ENCODE data around the gene BCKDK. TPM values are rescaled to one million over a fixed set of nuclear protein-coding genes. Genes with fewer than 3 reads are reported as not detected.

BCKDK gene
- total and polyA plus RNA-seq, 2 of the 13 experiments (the other 11 are each of a cell fraction or from before 2014, with no cell fraction given): 24.9 to 42.6 TPM

DNA sequence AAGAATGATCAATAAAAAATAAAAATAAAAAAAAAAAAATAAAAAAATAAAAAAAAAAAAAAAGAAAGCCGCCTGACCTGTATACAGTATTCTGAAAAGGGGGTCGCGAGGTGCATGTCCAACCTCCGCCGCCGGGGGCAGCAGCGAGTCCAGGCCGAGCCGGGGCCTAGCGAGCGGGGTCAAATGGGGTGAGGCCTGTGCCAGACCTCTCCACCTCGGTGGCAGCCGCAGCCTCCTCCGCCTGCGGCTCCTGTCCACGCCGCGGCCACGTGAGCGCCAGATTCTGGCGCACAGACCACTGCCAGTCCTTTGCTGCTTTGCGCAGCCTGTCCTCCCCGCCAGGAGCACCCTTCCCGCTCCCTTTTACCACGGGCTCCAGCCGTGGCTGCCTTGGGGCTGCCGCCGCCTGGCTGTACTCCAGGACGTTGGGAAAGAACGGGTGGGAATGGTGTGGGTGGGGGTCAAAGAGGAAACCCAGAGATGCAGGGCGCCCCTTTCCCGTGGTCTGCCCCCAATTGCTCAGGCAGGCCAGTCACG is 2.4 kb upstream of the BCKDK start:
- peak overlapping the region; percentile 81 for H3K27ac ChIP-seq (ENCODE audit: extremely low read length, insufficient read depth, low read length)
- peaks cover 12% of the 10 kb centered on the region for H3K79me2 ChIP-seq (ENCODE audit: insufficient read depth, low read length)
- no peak overlapping the region for H2AFZ ChIP-seq (ENCODE audit: low read length)
- H3K4me1 ChIP-seq (ENCODE audit: insufficient read depth, low read length): peaks cover 48% of the 10 kb centered on the region
- in situ Hi-C loops (cut with HindIII; ENCODE audit: extremely low pct_ligation_motif_present, low pct_unique_long_range_greater_than_20kb) (no loop called here), intact Hi-C loops (cut with micrococcal nuclease; ENCODE audit: unreplicated experiment) (loop anchor here (2.0 to 5.0 kb wide), 2 partner anchors 37 to 52 kb away; no protein-coding TSS in a partner anchor)
- H4K20me1 ChIP-seq (ENCODE audit: insufficient read depth, low read length): no peaks in the 10 kb centered on the region
- peak; percentile 79 for DNase-seq (ENCODE audit: low spot score)
- H3K27me3 ChIP-seq (ENCODE audit: control insufficient read depth in 1 of 2, insufficient read depth in 2 of 2, low read length in 2 of 2): no peaks in the 10 kb centered on the region
- no peaks in the 10 kb centered on the region for H3K9me3 ChIP-seq (ENCODE audit: low read length)
- peaks cover 10 to 13% of the 10 kb centered on the region in 2 experiments for H3K36me3 ChIP-seq (replicated peaks in 1 of 2; ENCODE audit: control insufficient read depth in 1 of 2, insufficient read depth in 2 of 2, low read length in 2 of 2)
- H3K9ac ChIP-seq (ENCODE audit: insufficient read depth, low read depth, low read length): peak overlapping the region; percentile 60
- FAIRE-seq: peak; percentile 21
- WGBS (ENCODE audit: low lambda C conversion rate): 2% methylated on average over 22 of the region's 33 CpGs
- H3K4me3 ChIP-seq (replicated peaks in 1 of 3; ENCODE audit: insufficient read depth in 1 of 3, low read depth in 2 of 3, low read length in 3 of 3): peak overlapping the region; percentile 36 to 60 (median 58); a peak in 5 of 6 replicates
- peak; percentile 80 for ATAC-seq
- no TSS peak for BruUV-seq (replicated peaks)
- ChIA-PET POLR2A (no interaction called here), CTCF (ENCODE audit: low intra/inter-chr PET ratio, low total read pairs) (interaction anchor here (1.4 kb wide), 1 partner anchor 37 kb away, joined by 9 read pairs; no protein-coding TSS in a partner anchor)
- H3K4me2 ChIP-seq (ENCODE audit: low read depth, low read length): peak overlapping the region; percentile 78
- peak; percentile 96 for TF ChIP-seq NCOA2 (CRISPR knock-in tag; IDR thresholded peaks at IDR 0.05)
- TF ChIP-seq ZNF792 (CRISPR knock-in tag; IDR thresholded peaks at IDR 0.05): peak; percentile 98
- TF ChIP-seq ZNF83 (CRISPR knock-in tag; IDR thresholded peaks at IDR 0.05; ENCODE audit: borderline replicate concordance): peak; percentile 94; the same call in 1 of the 2 replicates
- TF ChIP-seq FOXP1 (IDR thresholded peaks at IDR 0.05): no peak
- no peak; the same call in 1 of the 2 replicates for TF ChIP-seq FOXP1 (CRISPR knock-in tag; IDR thresholded peaks at IDR 0.05)
- TF ChIP-seq ZMAT3 (CRISPR knock-in tag; conservative IDR thresholded peaks at IDR 0.05): peak; percentile 99
- no peak for TF ChIP-seq TRIM24 (CRISPR knock-in tag; IDR thresholded peaks at IDR 0.05)
- TF ChIP-seq ZNF225 (CRISPR knock-in tag; IDR thresholded peaks at IDR 0.05): 0 out of 2 replicates have a peak, but pooled peaks have one; percentile 46
- TF ChIP-seq SP4 (CRISPR knock-in tag; IDR thresholded peaks at IDR 0.05): peak; percentile 88
- TF ChIP-seq, protein P1, sequence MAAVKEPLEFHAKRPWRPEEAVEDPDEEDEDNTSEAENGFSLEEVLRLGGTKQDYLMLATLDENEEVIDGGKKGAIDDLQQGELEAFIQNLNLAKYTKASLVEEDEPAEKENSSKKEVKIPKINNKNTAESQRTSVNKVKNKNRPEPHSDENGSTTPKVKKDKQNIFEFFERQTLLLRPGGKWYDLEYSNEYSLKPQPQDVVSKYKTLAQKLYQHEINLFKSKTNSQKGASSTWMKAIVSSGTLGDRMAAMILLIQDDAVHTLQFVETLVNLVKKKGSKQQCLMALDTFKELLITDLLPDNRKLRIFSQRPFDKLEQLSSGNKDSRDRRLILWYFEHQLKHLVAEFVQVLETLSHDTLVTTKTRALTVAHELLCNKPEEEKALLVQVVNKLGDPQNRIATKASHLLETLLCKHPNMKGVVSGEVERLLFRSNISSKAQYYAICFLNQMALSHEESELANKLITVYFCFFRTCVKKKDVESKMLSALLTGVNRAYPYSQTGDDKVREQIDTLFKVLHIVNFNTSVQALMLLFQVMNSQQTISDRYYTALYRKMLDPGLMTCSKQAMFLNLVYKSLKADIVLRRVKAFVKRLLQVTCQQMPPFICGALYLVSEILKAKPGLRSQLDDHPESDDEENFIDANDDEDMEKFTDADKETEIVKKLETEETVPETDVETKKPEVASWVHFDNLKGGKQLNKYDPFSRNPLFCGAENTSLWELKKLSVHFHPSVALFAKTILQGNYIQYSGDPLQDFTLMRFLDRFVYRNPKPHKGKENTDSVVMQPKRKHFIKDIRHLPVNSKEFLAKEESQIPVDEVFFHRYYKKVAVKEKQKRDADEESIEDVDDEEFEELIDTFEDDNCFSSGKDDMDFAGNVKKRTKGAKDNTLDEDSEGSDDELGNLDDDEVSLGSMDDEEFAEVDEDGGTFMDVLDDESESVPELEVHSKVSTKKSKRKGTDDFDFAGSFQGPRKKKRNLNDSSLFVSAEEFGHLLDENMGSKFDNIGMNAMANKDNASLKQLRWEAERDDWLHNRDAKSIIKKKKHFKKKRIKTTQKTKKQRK (IDR thresholded peaks at IDR 0.05; ENCODE audit: low read length): no peak
- TF ChIP-seq ZFP62 (CRISPR knock-in tag; IDR thresholded peaks at IDR 0.05): no peak
- peak; percentile 81; the same call in 1 of the 2 replicates for TF ChIP-seq DPF2 (CRISPR knock-in tag; IDR thresholded peaks at IDR 0.05; ENCODE audit: borderline replicate concordance, low read depth)
- TF ChIP-seq ZNF510 (CRISPR knock-in tag; IDR thresholded peaks at IDR 0.05; ENCODE audit: low read depth): peak; percentile 74; the same call in 1 of the 2 replicates
- TF ChIP-seq ZNF296 (CRISPR knock-in tag; conservative IDR thresholded peaks at IDR 0.05): peak; percentile 89; the same call in 1 of the 2 replicates
- TF ChIP-seq PHF21A (CRISPR knock-in tag; IDR thresholded peaks at IDR 0.05): peak; percentile 91
- TF ChIP-seq TARDBP (CRISPR knock-in tag; IDR thresholded peaks at IDR 0.05): peak; percentile 98
- peak; percentile 39 for TF ChIP-seq U2AF1 (optimal IDR thresholded peaks at IDR 0.05; ENCODE audit: low read depth, low read length)
- peak; percentile 89 for TF ChIP-seq GABPB1 (CRISPR knock-in tag; IDR thresholded peaks at IDR 0.05)
- TF ChIP-seq MAZ (IDR thresholded peaks at IDR 0.05; ENCODE audit: borderline replicate concordance, low read depth, low read length): no peak
- TF ChIP-seq MAZ (CRISPR knock-in tag; IDR thresholded peaks at IDR 0.05; ENCODE audit: low read depth): peak; percentile 97
- peak; percentile 95; the same call in 1 of the 2 replicates for TF ChIP-seq ZNF879 (CRISPR knock-in tag; IDR thresholded peaks at IDR 0.05)
- TF ChIP-seq, protein P2, sequence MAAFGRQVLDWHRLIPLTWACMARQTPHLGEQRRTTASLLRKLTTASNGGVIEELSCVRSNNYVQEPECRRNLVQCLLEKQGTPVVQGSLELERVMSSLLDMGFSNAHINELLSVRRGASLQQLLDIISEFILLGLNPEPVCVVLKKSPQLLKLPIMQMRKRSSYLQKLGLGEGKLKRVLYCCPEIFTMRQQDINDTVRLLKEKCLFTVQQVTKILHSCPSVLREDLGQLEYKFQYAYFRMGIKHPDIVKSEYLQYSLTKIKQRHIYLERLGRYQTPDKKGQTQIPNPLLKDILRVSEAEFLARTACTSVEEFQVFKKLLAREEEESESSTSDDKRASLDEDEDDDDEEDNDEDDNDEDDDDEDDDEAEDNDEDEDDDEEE (CRISPR knock-in tag; IDR thresholded peaks at IDR 0.05): peak; percentile 83; the same call in 1 of the 2 replicates
- TF ChIP-seq ZNF709 (CRISPR knock-in tag; IDR thresholded peaks at IDR 0.05): peak; percentile 93
- TF ChIP-seq ERF (CRISPR knock-in tag; IDR thresholded peaks at IDR 0.05): peak; percentile 99
